ENCODE measurements around the gene PEAK1.
"Not testable (repeated sequence)": the region's sequence is repeated elsewhere in the genome, so short reads cannot be mapped to it uniquely, and the experiment has no call there.

The PEAK1 gene

GRCh38 chr15:77226652-77227051 is 193.3 kb downstream of the PEAK1 start:
- no peak for DNase-seq (ENCODE audit: low read depth)

DNA sequence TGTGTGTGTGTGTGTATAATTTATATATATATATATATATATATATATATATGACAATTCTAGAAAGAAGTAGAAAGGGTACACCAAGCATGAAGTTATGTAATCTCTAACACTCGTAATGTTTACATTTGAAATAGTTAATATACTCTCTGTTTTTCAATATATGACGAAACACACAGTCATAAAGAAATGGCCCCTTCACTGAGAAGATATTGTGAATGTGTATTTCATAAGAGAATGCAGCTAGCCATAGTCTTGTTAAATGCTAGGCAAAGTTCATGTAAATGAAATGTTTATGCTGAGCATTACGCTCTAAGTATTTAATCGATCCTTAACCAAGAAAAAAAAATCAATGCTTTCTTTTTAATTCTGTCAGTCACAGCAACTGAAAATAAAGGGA is 194.3 kb downstream of the PEAK1 start:
- no peak for DNase-seq (ENCODE audit: low read depth)

DNA sequence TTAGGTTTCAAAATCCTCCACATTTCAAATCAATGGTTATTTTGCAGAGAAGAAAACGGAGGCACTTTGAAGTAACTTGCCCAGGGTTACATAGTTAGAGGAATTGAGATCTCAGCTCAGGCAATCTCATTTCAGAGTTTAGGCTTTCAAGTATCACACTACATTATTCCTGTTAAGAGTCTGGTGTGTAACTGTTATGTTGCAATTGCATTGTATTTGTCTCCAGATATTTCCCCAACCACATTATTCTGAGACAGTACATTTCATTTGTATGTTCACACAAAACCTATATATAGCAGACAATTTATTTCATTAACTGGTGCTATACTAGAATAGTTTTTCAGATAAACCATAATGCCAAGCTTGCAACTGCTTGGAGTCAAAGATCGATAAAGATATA is 194.8 kb downstream of the PEAK1 start:
- no peak for DNase-seq (ENCODE audit: low read depth)

GRCh38 chr15:77224352-77224751 is 195.6 kb downstream of the PEAK1 start:
- no peak for DNase-seq (ENCODE audit: low read depth)

GRCh38 chr15:77221708-77222107 is 198.2 kb downstream of the PEAK1 start:
- DNase-seq (ENCODE audit: low read depth), result no peak

- DNase-seq (ENCODE audit: low read depth), result no peak
These were observed 198.7 kb downstream of the PEAK1 start for GRCh38 chr15:77221174-77221573.

- DNase-seq (ENCODE audit: low read depth), result no peak
These were observed 200.1 kb downstream of the PEAK1 start for GRCh38 chr15:77219841-77220240.

GRCh38 chr15:77209221-77209620 is 210.7 kb downstream of the PEAK1 start:
- DNase-seq (ENCODE audit: low read depth), result no peak

GRCh38 chr15:77208241-77208640 is 211.7 kb downstream of the PEAK1 start:
- no peak for DNase-seq (ENCODE audit: low read depth)

GRCh38 chr15:77201665-77202064 is 218.2 kb downstream of the PEAK1 start:
- DNase-seq (ENCODE audit: low read depth), result no peak

DNA sequence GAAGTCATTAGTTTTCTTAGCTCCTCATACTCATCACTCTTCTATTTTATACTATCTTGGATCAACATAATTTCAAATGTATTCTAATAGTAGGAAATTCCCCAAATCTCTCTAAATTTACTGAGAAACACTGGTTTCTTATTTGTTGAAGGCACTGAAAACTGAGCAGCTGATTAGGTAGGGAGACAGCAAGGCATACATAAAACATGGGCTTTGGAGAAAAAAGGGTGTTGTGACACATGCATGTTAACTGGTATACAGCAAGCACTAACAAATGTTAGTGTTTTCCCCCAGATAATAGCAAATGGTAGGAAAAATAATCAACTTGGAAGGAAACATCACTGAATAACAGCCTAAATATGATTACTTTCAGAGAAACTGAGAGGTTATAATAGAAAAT is 223.5 kb downstream of the PEAK1 start:
- DNase-seq (ENCODE audit: low read depth), result no peak

DNA sequence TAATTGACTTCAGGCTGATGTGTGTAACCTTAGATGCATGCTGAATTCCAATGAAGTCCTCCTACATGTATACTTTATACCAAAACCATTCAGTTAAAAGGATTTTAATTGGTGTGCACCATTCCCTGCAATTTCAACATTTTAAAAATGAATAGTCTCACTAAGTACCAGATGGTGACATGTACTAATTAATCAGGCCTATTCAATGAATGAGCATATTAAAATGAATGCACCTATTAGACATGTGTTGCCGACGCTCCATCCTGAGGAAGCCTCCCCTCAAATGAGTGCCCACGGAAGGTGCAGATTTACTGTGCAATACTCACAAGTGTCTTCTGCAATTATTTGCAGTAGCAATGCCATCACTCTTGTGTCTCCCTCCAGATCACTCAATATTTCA is 224.3 kb downstream of the PEAK1 start:
- DNase-seq (ENCODE audit: low read depth), result no peak

GRCh38 chr15:77192451-77192850 is 227.5 kb downstream of the PEAK1 start:
- DNase-seq (ENCODE audit: low read depth), result no peak

DNA sequence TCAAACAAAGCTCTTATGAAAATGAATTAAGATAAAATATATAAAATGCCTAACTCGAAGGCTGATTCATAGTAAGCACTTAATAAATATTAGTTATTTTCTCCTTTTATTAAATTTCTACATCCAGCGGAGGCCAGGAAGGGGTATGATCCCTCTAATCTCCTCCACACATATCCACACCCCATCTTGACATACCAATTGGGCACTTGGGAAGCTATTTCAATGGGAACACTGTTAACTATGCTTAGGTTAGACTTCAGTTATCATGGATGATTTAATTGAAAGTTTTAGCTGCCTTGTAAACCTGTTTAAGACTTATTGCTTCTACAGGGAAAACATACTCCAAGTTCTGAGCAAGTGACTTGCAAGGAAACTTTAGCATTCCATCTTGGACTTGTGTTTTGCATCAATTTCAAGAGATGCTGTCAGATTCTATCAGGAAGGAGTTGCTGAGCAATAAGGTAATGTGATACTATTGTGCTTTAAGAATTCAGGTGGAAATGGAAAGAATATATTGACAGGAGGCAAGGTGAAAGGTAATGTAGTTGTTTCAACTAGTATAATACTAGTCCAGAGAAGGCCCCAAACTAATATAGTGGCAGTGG is 228.6 kb downstream of the PEAK1 start:
- DNase-seq (ENCODE audit: low read depth), result no peak

DNA sequence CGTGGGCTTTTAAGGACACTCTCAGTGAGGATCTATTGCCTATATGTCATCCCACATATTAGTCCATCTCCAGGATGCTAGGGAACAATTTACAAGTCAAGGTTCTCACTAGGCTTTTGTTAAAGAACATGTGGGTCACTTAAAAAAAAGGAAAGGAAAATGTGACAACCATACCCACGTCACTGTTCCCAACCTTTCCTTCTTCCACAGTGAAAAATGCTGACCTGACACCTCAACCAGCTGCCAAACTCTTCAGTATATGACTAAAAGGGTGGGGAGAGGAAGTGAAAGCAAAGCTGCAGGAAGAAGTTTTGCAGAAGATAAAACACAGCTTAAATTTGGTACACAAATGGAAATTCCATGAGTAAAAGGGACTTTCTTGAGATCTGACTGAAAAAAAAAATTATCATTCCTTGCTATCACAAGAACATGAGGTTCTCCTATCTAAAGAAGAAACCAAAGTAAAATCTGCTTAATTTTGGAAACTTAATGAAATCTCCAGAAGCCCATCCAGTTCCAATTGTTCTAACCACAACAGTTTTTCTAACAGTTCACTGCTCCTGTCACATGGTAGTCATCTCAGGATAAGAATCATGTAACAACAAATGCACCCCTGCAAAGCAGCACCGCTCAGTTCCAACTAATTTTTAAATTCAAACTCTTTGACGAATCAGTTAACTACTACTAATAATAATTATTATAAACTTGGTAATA is 232.0 kb downstream of the PEAK1 start:
- no peak for DNase-seq (ENCODE audit: low read depth)

- DNase-seq (ENCODE audit: low read depth), result no peak
These were observed 233.3 kb downstream of the PEAK1 start for GRCh38 chr15:77186594-77187011.

DNA sequence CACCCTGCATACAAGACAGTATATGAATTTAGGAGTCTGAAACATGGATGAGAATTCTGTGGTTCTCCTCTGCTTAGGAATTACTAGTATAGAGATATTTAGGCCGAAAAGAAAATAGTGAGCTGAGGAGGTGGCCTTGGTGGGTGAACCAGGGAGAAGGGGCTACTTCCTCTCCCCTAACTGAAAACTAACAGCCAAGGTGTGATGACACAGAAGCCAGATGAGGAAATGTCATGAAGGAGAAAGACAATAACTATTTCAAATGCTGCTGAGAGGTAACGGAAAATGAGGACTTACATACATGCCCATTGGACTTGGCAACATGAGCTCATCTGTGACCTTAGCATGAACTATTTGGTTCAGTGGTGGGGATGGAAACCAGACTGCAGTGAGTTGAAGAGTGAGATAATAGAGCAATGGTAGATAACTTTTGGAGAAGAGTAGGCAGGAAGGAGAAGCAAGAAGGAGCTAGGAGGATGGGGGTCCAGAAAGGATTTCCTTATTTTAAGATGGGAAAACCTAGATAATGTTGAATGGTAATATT is 234.6 kb downstream of the PEAK1 start:
- DNase-seq (ENCODE audit: low read depth), result no peak

- DNase-seq (ENCODE audit: low read depth), result not testable (repeated sequence)
These were observed 235.6 kb downstream of the PEAK1 start for GRCh38 chr15:77184352-77184751.

DNA sequence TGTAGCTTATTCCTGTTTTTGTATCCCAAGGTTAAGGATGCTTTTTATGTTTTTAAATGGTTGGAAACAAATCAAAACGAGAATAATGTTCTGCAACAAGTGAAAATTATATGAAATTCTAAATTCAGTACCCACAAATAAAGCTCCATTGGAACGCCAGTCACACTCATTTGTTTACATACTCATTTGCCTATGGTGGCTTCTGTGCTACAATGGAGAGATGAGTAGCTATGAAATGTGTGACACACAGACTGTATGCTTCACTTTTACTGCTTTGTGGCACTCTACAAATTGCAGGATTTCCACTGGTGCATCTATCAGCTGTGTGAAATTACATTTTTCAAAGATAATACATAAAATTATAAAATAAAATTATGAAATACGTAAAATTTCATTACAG is 236.8 kb downstream of the PEAK1 start:
- DNase-seq (ENCODE audit: low read depth), result no peak

DNA sequence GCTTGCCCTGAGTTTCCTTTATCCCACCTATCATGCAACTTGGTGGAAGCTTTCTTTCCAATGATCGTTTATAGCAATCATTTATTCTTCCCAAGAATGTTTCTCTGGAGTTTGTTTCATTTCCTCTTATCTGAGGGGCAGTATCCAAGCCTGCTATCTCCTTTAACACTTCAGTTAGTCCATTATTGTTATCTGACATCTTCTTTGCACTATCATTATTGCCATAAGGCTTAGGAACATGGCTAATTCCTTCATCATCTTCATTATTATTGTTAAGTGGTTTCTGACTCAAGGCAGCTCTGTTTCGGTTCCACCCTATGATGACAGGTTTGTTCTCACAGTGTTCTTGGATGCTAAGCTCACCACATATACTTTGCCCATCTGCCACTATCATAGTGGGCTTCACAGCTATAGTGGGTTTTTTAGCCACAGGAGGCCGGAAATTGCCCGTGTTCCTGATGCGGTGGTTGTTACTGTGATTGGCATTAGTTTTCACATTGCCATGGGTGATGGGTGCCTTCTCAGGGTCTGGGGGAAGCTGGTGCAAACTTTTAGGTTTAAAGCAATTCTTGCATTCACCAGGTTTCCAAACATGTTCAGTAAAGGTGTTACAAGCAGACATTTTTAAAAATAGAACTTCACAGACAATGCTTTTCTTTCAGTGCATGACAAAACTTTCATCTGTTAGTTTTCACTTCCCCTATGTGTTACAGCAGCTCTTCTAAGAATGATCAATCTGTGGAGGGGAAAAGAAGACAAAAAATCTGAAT is 238.4 kb downstream of the PEAK1 start:
- DNase-seq (ENCODE audit: low read depth), result no peak

- DNase-seq (ENCODE audit: low read depth), result no peak
These were observed 239.1 kb downstream of the PEAK1 start for GRCh38 chr15:77180757-77181156.

- DNase-seq (ENCODE audit: low read depth), result no peak
These were observed 239.6 kb downstream of the PEAK1 start for GRCh38 chr15:77180270-77180669.

GRCh38 chr15:77179541-77179998 is 240.3 kb downstream of the PEAK1 start:
- no peak for DNase-seq (ENCODE audit: low read depth)

Data from stimulated activated CD8-positive, alpha-beta memory T cell treated with anti-CD3 and anti-CD28 coated beads, Interleukin-15, amount 100 ng/mL, for 1 hour (primary cell).